IMR-90 (cell line): ENCODE results near the gene TRPV4. TPM values are rescaled to one million over a fixed set of nuclear protein-coding genes. Genes with fewer than 3 reads are reported as not detected.
A peak's percentile ranks its signal among the peaks of the same experiment; 100 is the strongest.

Experiments used
- ATAC-seq: fragments of 200-7000 bp; cut with Tn5 transposase; 2 replicates; pipeline ENCODE4 v1.9.1; 2020; ENCODE audit warnings: low read depth, mild to moderate bottlenecking, moderate library complexity
- BruUV-seq: library from RNA; stranded (reverse); fragments of 400-500 nt; replicated peaks from 2 replicates; lab custom pipeline; 2021; lab: Mats Ljungman, UMichigan
- CTCF ChIA-PET: fragments of 300-600 bp; formaldehyde crosslinking; extraction: SDS; loops from one replicate; lab custom pipeline; 2021; ENCODE audit warnings: antibody characterized with exemption; lab: Yijun Ruan, JAX
- POLR2A ChIA-PET: fragments of 300-600 bp; sonication (Branson Sonifier 250); formaldehyde crosslinking; loops from one replicate; lab custom pipeline; 2022; ENCODE audit warnings: antibody characterized with exemption; ENCODE audit not compliant: unreplicated experiment; lab: Charles Lee
- DNase-seq: peaks from one replicate; pipeline ENCODE4 v3.0.0; 2013
- H2AFZ ChIP-seq: replicated peaks from 2 replicates; pipeline ENCODE3; 2013; ENCODE audit warnings: low read length, mild to moderate bottlenecking; ENCODE audit not compliant: poor library complexity
- H2AK5ac ChIP-seq: 2 replicates; pipeline ENCODE4 v1.6.1; 2013; ENCODE audit warnings: low read depth, low read length, inconsistent platforms
- H2AK9ac ChIP-seq: replicated peaks from 2 replicates; pipeline ENCODE3; 2013; ENCODE audit warnings: mild to moderate bottlenecking, low read depth, low read length, moderate library complexity; ENCODE audit not compliant: poor library complexity
- H2BK120ac ChIP-seq: 2 replicates; pipeline ENCODE4 v1.6.1; 2013; ENCODE audit warnings: low read depth, low read length, inconsistent platforms
- H2BK15ac ChIP-seq: 3 replicates; pipeline ENCODE4 v1.6.1; 2013; ENCODE audit warnings: low read depth, low read length, inconsistent platforms
- H2BK20ac ChIP-seq: 2 replicates; pipeline ENCODE4 v1.6.1; 2013; ENCODE audit warnings: low read depth, mild to moderate bottlenecking, inconsistent platforms, low read length, moderate library complexity
- H2BK5ac ChIP-seq: 2 replicates; pipeline ENCODE4 v1.6.1; 2013; ENCODE audit warnings: mild to moderate bottlenecking, low read depth, low read length, inconsistent platforms; ENCODE audit not compliant: poor library complexity, severe bottlenecking
- H3K14ac ChIP-seq: replicated peaks from 2 replicates; pipeline ENCODE4 v1.6.1; 2013; ENCODE audit warnings: low read depth, low read length, inconsistent platforms
- H3K18ac ChIP-seq: 2 replicates; pipeline ENCODE4 v1.6.1; 2013; ENCODE audit warnings: low read depth, low read length, control low read depth
- H3K23ac ChIP-seq: 2 replicates; pipeline ENCODE4 v1.6.1; 2013; ENCODE audit warnings: low read depth, low read length, inconsistent platforms
- H3K27ac ChIP-seq: 2 replicates; pipeline ENCODE4 v1.5.1; 2013; ENCODE audit warnings: mild to moderate bottlenecking, control low read depth, low read length; ENCODE audit not compliant: insufficient read depth
- H3K27me3 ChIP-seq: 2 replicates; pipeline ENCODE4 v1.6.1; 2013; ENCODE audit warnings: low read length; ENCODE audit not compliant: control insufficient read depth, insufficient read depth
- H3K36me3 ChIP-seq: 2 replicates; pipeline ENCODE4 v1.6.1; 2013; ENCODE audit warnings: low read length, mixed read lengths; ENCODE audit not compliant: control insufficient read depth, insufficient read depth
- H3K4ac ChIP-seq: 2 replicates; pipeline ENCODE4 v1.6.1; 2013; ENCODE audit warnings: low read depth, low read length, inconsistent platforms
- H3K4me1 ChIP-seq: 2 replicates; pipeline ENCODE4 v1.6.1; 2013; ENCODE audit warnings: low read length, mixed read lengths; ENCODE audit not compliant: control insufficient read depth, insufficient read depth
- H3K4me2 ChIP-seq: 2 replicates; pipeline ENCODE4 v1.6.1; 2013; ENCODE audit warnings: low read depth, mild to moderate bottlenecking, control low read depth, low read length, moderate library complexity
- H3K4me3 ChIP-seq: 2 replicates; pipeline ENCODE4 v1.5.1; 2013; ENCODE audit warnings: low read depth, mild to moderate bottlenecking, control low read depth, low read length, moderate library complexity; ENCODE audit not compliant: insufficient read depth
- H3K56ac ChIP-seq: 2 replicates; pipeline ENCODE4 v1.6.1; 2013; ENCODE audit warnings: low read length, inconsistent platforms; ENCODE audit not compliant: insufficient read depth; ENCODE audit errors: extremely low read depth
- H3K79me1 ChIP-seq, 2 experiments: 2 replicates each; pipeline ENCODE4 v1.6.1; 2013; ENCODE audit warnings: low read length in 2 of 2, inconsistent platforms in 1 of 2, low read depth in 1 of 2
- H3K9ac ChIP-seq: 2 replicates; pipeline ENCODE4 v1.6.1; 2013; ENCODE audit warnings: low read depth, low read length, control low read depth
- H3K9me1 ChIP-seq: 2 replicates; pipeline ENCODE4 v1.6.1; 2013; ENCODE audit warnings: low read length, inconsistent platforms; ENCODE audit not compliant: insufficient read depth
- H3K9me3 ChIP-seq: 2 replicates; pipeline ENCODE4 v1.6.1; 2013; ENCODE audit warnings: low read length; ENCODE audit not compliant: control insufficient read depth, insufficient read depth
- H4K20me1 ChIP-seq: 2 replicates; pipeline ENCODE4 v1.6.1; 2013; ENCODE audit warnings: low read length, inconsistent platforms; ENCODE audit not compliant: insufficient read depth
- H4K5ac ChIP-seq: 2 replicates; pipeline ENCODE4 v1.6.1; 2013; ENCODE audit warnings: mild to moderate bottlenecking, low read depth, low read length, control low read depth
- H4K8ac ChIP-seq, 2 experiments: 2 replicates each; pipeline ENCODE4 v1.6.1; 2013; ENCODE audit warnings: low read depth in 2 of 2, low read length in 2 of 2, control low read depth in 1 of 2, inconsistent platforms in 1 of 2
- H4K91ac ChIP-seq: 2 replicates; pipeline ENCODE4 v1.6.1; 2013; ENCODE audit warnings: low read depth, low read length, inconsistent platforms; ENCODE audit not compliant: insufficient read depth
- BHLHE40 ChIP-seq: fragments of 150-350 bp; IDR thresholded peaks from 2 replicates; pipeline ENCODE4 v1.6.1; 2016; ENCODE audit warnings: mild to moderate bottlenecking, low read depth, low read length
- FOS ChIP-seq: fragments of 150-350 bp; IDR thresholded peaks from 2 replicates; pipeline ENCODE4 v1.6.1; 2016; ENCODE audit warnings: low read depth, low read length
- MAFK ChIP-seq: IDR thresholded peaks from 2 replicates; pipeline ENCODE4 v1.6.1; 2012; ENCODE audit warnings: low read depth, low read length, improper control_type of control experiment
- MAZ ChIP-seq: IDR thresholded peaks from 2 replicates; pipeline ENCODE4 v1.6.1; 2012; ENCODE audit warnings: low read depth, mild to moderate bottlenecking, low read length, improper control_type of control experiment, moderate library complexity, borderline replicate concordance
- POLR2A ChIP-seq: IDR thresholded peaks from 2 replicates; pipeline ENCODE4 v1.6.1; 2012; ENCODE audit warnings: mild to moderate bottlenecking, low read depth, low read length
- SMC3 ChIP-seq: fragments of 150-350 bp; IDR thresholded peaks from 2 replicates; pipeline ENCODE4 v1.6.1; 2016; ENCODE audit warnings: low read depth, mild to moderate bottlenecking, antibody characterized with exemption, low read length, moderate library complexity
- WGBS, 2 experiments: methylation state at CpG; one replicate each; pipeline versions ENCODE4 v1.1.5 to v1.1.7; 2013; ENCODE audit warnings: missing lambda C conversion rate in 2 of 2; ENCODE audit not compliant: insufficient read length in 1 of 2; ENCODE audit errors: extremely low coverage in 2 of 2; 5-methylcytosine and 5-hydroxymethylcytosine counted together
- dilution Hi-C: fragments of 300-500 bp; cut with HindIII; formaldehyde crosslinking; loops from one replicate; pipeline ENCODE4 v1.14.3; 2018; ENCODE audit warnings: low sequenced_read_pairs; ENCODE audit not compliant: unreplicated experiment
- in situ Hi-C: fragments of 300-500 bp; cut with MboI; formaldehyde crosslinking; loops from 3 replicates; pipeline ENCODE4 v1.14.3; 2019; ENCODE audit warnings: low sequenced_read_pairs, inconsistent platforms, mixed read lengths
- intact Hi-C: fragments of 100-400 bp; cut with micrococcal nuclease; formaldehyde crosslinking; loops from 2 replicates; pipeline ENCODE4 v1.10.0; 2022
- polyA plus RNA-seq, 3 experiments: library from polyadenylated mRNA; depleted of rRNA; stranded (reverse); fragments of >200 nt; gene quantifications; 2 replicates each; pipeline ENCODE4 v1.2.3, GENCODE V29; 2012; ENCODE audit warnings: low replicate concordance in 1 of 3
- total RNA-seq: library from RNA; depleted of rRNA; stranded (reverse); fragments of >200 nt; gene quantifications from 2 replicates; pipeline ENCODE4 v1.2.3, GENCODE V29; 2012

Gene TRPV4
- total and polyA plus RNA-seq, 2 of the 4 experiments (the other 2 are of a cell fraction), result 1.1 to 6.1 TPM

DNA sequence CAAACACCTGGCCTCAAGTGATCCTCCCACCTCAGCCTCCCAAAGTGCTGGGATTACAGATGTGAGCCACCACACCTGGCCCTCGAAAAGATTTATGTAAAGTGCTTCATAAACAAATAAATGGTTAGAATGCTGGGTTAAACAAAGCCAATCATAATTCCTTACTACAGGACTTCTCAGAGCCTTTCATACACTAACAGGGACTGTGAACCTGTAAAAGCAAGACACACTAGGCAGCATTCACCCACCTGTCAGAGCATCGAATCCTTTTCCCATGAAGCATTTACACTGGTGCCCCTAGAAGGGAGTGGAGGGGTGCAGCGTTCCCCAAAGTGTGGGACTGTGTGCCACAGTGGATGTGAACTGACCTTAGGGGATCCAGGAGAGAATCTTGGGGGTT, 29.5 kb downstream of the TRPV4 start:
- BruUV-seq, result no TSS peak
- in situ Hi-C loops (loop anchor here (5.0 kb wide), 1 partner anchor 39 kb away; no protein-coding TSS in a partner anchor), dilution Hi-C loops (no loop called here), intact Hi-C loops (no loop called here)
- Histone ChIP-seq H3K36me3 (peaks cover 4% of the 10 kb centered on the region; the same call in 1 of the 2 replicates), H3K27ac (no peak overlapping the region), H2AK5ac (no peak overlapping the region), H3K4me3 (no peak overlapping the region), H2BK15ac (no peak overlapping the region), H3K9me1 (no peaks in the 10 kb centered on the region), H3K4me2 (no peak overlapping the region), H3K9me3 (no peaks in the 10 kb centered on the region), H2AK9ac (peak overlapping the region; percentile 65), H4K20me1 (no peaks in the 10 kb centered on the region), H2BK5ac (no peak overlapping the region), H3K56ac (no peak overlapping the region), H4K8ac (no peak overlapping the region), H4K5ac (no peak overlapping the region), H2AFZ (no peak overlapping the region), H3K27me3 (no peaks in the 10 kb centered on the region), H3K9ac (no peak overlapping the region), H4K91ac (no peak overlapping the region), H3K23ac (no peak overlapping the region), H3K79me1 (no peaks in the 10 kb centered on the region), H3K4me1 (no peaks in the 10 kb centered on the region), H2BK120ac (no peak overlapping the region), H2BK20ac (no peak overlapping the region), H3K4ac (no peak overlapping the region), H3K14ac (no peak overlapping the region), H3K18ac (no peak overlapping the region)
- ATAC-seq (no peak), DNase-seq (no peak)
- no CpG with 5 or more reads among the region's 3 CpGs for WGBS, 2 experiments
- ChIA-PET CTCF (interaction anchor here (3.7 kb wide), 1 partner anchor 42 kb away, joined by 23 read pairs; no protein-coding TSS in a partner anchor), POLR2A (no interaction called here)
- TF ChIP-seq SMC3, result no peak
- TF ChIP-seq MAZ, result no peak
- TF ChIP-seq FOS, result no peak
- TF ChIP-seq BHLHE40, result no peak
- no peak for TF ChIP-seq MAFK
- no peak for TF ChIP-seq POLR2A
